Posterior cingulate gyrus (tissue), 11 donors: Measurements from ENCODE around the gene LMTK2.

Experiments used
- DNase-seq, 10 donors: peaks; one replicate each; pipeline versions ENCODE4 v3.0.0 to v3.0.0-alpha.2; 2020 to 2021; ENCODE audit warnings: mixed read lengths in 3 of 10
- intact Hi-C: fragments of 100-400 bp; cut with DNase I; formaldehyde crosslinking; loops from one replicate; pipeline ENCODE4 v1.15.1; 2023

The LMTK2 gene

GRCh38 chr7:98229441-98229840 is 122.8 kb downstream of the LMTK2 start:
- intact Hi-C loops, result no loop called here
- DNase-seq, result peak in 1 of 10 donors; percentile 37

GRCh38 chr7:98229991-98230745 is 123.5 kb downstream of the LMTK2 start:
- peak in 2 of 10 donors; percentile 57 to 60 for DNase-seq
- intact Hi-C loops, result no loop called here

DNA sequence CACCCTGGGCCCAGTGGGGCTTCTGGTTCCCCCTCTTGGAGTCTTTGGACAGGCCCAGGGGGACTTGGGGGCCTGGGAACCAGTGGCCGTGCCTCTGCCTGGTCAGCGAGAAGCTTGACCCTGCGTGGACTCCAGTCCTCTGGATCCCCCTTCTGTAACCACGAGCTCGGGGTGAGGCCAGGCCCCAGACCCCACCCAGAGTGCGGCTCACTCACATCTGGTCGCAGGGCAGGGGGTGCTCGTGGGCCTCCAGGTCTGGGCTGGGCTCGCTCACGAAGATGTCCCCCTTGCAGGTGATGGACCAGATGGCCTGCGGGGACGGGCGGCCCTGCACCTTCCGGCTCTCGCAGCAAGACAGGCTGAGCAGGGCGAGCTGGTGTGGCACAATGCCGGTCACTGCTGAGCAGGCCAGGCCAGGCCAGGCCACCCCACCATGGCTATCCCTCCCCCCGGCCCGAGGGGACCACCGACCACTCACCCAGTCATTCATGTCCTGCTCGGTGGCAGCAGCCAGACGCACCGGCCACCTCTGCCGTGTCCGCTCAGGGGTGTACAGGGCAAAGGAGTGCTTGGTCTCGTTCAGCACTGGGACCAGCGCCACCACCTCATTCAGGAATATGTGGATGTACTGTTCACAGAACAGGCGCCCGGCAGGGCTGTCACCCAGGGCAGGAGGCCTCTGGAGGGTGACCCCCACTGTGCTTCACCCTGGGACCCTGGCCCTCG is 124.2 kb downstream of the LMTK2 start:
- DNase-seq, result peak in 3 of 10 donors; percentile 67 to 82 (median 79)
- intact Hi-C loops, result no loop called here

- peak in 2 of 10 donors; percentile 31 to 72 for DNase-seq
- intact Hi-C loops, result no loop called here
Measured at GRCh38 chr7:98231493-98232262, 125.0 kb downstream of the LMTK2 start.

- peak in 2 of 10 donors; percentile 23 to 71 for DNase-seq
- intact Hi-C loops, result no loop called here
Measured at GRCh38 chr7:98232263-98232585, 125.6 kb downstream of the LMTK2 start.

GRCh38 chr7:98232799-98233198 is 126.1 kb downstream of the LMTK2 start:
- intact Hi-C loops, result no loop called here
- DNase-seq, result peak in 3 of 10 donors; percentile 52 to 68 (median 66)

- intact Hi-C loops, result no loop called here
- peak in 2 of 10 donors; percentile 62 to 81 for DNase-seq
Measured at GRCh38 chr7:98233219-98234070, 126.8 kb downstream of the LMTK2 start.

DNA sequence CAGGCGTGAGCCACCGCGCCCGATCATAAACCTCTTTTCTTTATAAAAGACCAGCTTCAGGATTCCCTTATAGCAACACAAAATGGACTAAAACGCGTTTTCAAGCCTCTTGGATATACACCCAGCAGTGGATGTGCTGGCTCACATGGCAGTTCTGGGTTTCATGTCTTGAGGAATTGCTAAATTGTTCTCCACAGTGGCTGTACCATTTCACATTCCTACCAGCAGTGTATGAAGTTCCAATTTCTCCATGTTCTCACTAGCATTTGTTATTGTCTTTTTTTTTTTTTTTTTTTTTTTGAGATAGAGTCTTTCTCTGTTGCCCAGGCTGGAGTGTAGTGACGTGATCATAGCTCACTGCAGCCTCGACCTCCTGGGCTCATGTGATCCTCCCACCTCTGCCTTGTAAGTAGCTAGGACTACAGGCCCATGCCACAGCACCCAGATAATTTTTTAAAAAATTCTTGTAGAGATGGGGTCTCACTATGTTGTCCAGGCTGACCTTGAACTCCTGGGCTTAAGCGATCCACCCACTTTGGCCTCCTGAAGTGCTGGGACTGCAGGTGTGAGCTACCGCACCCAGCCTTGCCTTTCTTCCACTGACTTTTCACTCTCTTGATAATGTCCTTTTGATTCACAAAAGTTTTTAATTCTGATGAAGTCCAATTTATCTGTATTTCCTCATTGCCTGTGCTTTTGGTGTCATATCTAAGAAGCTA is 127.9 kb downstream of the LMTK2 start:
- intact Hi-C loops, result no loop called here
- DNase-seq, result no peak

DNA sequence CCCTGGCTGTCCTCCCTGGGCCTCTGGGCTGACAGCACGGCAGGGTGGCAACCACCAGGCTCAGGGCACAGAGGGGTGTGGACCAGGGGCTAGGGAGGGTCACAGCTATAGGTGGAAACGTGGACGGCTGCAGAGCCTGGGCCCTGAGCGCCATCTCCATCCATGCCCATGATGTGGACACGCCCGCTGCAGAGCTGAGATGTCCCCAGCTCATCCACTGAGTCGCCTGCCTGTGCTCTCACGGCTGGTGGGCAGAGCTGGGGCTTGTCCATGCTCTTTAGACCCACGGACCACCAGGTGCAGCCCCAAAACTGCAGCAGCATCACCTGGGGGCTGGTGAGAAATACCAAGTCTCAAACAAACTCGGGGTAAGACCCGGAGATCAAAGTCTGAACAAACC is 129.2 kb downstream of the LMTK2 start:
- intact Hi-C loops, result no loop called here
- peak in 2 of 10 donors; percentile 51 to 76 for DNase-seq

DNA sequence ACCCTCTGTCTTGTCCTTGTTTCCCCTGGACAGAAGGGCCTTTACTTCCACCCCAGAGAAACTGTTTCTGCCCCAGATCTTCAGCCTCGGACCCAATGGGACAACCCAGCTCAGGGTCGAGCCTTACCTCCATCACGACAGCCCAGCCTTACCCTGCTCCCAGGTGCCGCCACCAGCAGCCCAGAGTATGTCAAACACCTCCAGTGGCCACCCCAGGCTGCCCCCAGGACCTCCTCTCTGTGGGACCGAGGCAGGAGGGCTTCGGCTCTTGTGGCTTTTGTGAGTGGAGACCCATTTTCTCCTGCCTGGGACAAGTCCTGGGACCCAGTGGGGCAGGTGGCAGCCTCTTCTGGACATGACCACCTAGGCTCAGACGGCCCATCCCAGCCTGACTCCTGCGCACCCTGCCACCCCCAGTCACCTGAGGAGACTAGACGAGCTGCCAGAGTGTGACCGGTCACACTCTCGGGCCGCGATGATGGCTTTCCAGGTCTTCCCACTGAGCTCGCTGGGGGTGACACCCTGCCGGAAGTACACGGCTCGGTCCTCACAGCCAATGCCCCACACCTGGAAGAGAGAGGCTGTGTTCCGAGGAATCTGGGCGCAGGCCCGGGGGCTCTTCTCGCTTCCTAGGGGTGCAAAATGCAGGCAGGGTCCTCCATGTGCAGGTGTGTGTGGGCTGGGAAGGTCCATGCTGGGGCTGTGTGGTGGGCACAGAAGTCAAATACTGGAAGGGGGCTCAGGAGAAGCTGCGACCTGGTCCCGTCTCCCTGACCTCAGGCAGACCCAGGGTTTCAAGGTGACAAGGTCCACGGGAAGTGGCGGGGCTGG is 129.9 kb downstream of the LMTK2 start:
- peak in 2 of 10 donors; percentile 58 to 80 for DNase-seq
- intact Hi-C loops, result no loop called here

- peak in 1 of 10 donors; percentile 46 for DNase-seq
- intact Hi-C loops, result no loop called here
Measured at GRCh38 chr7:98238076-98238475, 131.4 kb downstream of the LMTK2 start.

GRCh38 chr7:98238976-98239375 is 132.3 kb downstream of the LMTK2 start:
- peak in 2 of 10 donors; percentile 55 to 66 for DNase-seq

DNA sequence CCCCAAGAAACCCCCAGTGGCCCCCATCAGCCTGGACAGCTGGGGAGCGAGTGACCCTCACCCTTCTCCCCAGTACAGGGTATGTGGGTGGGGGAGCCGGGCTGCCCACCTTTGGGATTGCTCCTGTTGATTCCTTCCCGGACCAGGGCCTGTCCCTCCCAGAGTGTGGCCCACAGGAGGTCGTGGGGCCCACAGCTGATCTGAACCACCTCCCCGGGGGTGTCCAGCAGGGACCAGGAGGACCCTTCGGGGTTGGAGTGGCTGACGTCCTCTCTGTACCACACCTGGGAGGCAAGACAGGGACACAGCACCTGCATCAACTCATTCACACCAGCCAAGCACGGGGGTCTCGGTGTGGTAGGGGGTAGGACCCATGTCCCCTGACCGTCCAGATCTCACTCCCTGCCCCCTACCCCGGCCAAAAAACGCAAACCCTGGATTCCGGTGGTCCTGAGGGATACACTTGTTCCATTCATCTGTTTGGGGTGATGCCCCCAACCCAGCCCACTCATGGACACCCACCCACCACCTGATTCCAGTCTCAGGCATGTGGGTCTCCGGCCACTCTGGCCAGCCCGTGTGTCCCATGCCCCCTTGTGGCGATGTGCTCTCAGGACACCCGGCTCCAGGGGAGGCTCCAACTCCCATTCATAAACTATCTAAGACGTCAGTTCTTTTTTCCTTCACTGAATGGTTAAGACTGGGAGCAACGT is 134.5 kb downstream of the LMTK2 start:
- intact Hi-C loops, result loop anchor here (5.0 kb wide), 1 partner anchor 219 kb away; no protein-coding TSS in a partner anchor
- DNase-seq, result peak in 8 of 10 donors; percentile 28 to 93 (median 52)

More at GRCh38 chr7:98238976-98239375, 132.3 kb downstream of the LMTK2 start:
- intact Hi-C loops, result no loop called here

DNA sequence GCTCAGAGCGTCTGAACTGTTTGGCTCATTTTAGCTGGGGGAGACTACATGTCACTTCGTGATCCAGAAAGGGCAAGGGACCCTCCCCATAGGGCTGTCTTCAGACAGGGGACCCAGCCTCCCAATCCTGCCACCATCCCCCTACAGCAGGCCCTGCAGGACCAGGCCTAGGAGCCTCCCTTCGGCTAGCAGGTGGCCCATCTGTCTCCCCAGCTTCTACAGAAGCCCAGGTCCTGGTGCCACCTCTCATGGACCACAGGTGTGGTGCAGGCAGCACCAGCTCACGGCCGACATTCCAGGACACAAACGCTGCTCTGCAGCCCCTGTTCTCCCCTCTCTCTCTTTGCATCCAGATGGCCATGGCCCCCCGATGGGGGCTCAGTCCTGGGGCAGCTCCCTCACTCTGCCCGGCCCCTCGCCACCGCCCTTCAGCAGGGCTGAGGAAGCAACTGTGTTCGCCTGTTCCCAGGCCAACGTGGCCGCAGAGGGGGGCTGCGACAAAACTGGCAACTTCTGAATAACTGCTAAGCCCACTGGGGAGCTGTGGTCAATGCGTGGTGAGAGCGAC is 135.1 kb downstream of the LMTK2 start:
- intact Hi-C loops, result loop anchor here (5.0 kb wide), 1 partner anchor 219 kb away; no protein-coding TSS in a partner anchor
- peak in 1 of 10 donors; percentile 51 for DNase-seq

DNA sequence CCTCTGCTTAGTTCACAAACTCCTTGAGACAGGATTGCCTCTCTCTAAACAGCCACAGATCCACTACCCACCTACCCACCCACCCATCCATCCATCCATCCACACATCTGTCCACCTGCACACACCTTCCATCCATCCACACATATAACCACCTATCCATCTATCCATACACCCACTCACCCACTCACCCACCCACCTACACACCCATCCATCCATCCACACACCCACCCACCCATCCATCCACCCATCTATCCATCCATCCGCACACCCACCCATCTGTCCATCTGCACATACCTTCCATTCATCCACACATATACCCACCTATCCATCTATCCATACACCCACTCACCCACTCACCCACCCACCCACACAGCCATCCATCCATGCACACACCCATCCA is 135.7 kb downstream of the LMTK2 start:
- DNase-seq, result no peak
- intact Hi-C loops, result loop anchor here (5.0 kb wide), 1 partner anchor 220 kb away; no protein-coding TSS in a partner anchor

GRCh38 chr7:98242934-98243333 is 136.3 kb downstream of the LMTK2 start:
- DNase-seq, result no peak
- intact Hi-C loops, result loop anchor here (5.0 kb wide), 1 partner anchor 221 kb away; no protein-coding TSS in a partner anchor

DNA sequence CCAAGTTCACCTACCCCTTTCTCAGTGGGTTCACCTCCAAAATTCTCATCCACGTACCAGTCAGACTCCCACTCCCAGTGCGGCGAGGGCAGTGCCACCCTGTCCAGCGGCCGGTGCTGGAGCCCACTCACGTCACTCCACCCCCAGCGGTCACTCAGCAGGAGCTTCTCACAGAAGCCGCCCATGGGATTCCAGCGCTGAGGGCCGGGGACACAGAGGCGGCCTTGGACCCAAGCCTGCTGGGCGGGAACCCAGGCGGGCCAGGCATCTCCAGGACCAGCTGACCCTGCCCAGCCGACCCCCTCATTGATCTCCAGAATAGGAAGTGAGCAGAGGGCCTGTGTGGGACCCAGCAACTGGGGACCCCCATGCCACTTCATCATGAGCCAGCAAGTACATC is 138.2 kb downstream of the LMTK2 start:
- intact Hi-C loops, result loop anchor here (5.0 kb wide), 1 partner anchor 223 kb away; no protein-coding TSS in a partner anchor
- no peak for DNase-seq
